Fibroblast of lung (primary cell): ENCODE data around the gene SEMA3E. TPM values are rescaled to one million over a fixed set of nuclear protein-coding genes. Genes with fewer than 3 reads are reported as not detected.

Experiments
- DNase-seq, 2 donors: peaks; one replicate each; pipeline versions ENCODE4 v3.0.0 to v3.0.0-alpha.2; 2010; ENCODE audit warnings: low read depth in 2 of 2
- H2AFZ ChIP-seq: 2 replicates; pipeline ENCODE4 v1.5.1; 2012; ENCODE audit warnings: low read length, control low read depth, inconsistent platforms
- H3K27ac ChIP-seq: 2 replicates; pipeline ENCODE4 v1.5.1; 2011; ENCODE audit warnings: low read length, control low read depth; ENCODE audit not compliant: insufficient read depth
- H3K27me3 ChIP-seq: 2 replicates; pipeline ENCODE4 v1.5.1; 2011; ENCODE audit warnings: mild to moderate bottlenecking, low read length; ENCODE audit not compliant: control insufficient read depth, insufficient read depth
- H3K36me3 ChIP-seq: 2 replicates; pipeline ENCODE4 v1.5.1; 2011; ENCODE audit warnings: low read length; ENCODE audit not compliant: control insufficient read depth, insufficient read depth
- H3K4me1 ChIP-seq: 2 replicates; pipeline ENCODE4 v1.5.1; 2011; ENCODE audit warnings: low read length; ENCODE audit not compliant: control insufficient read depth, insufficient read depth; ENCODE audit errors: extremely low read depth
- H3K4me2 ChIP-seq: 2 replicates; pipeline ENCODE4 v1.5.1; 2011; ENCODE audit warnings: low read length, control low read depth; ENCODE audit not compliant: insufficient read depth; ENCODE audit errors: extremely low read depth
- H3K4me3 ChIP-seq, 4 experiments: fragments of 200-600 bp in 1 of 4; sonication (generic) in 1 of 4; replicated peaks in 1 of 4; 2 replicates each; pipeline ENCODE4 v1.5.1; 2011 to 2016; ENCODE audit warnings: low read length in 4 of 4, low read depth in 3 of 4, mild to moderate bottlenecking in 3 of 4, control low read depth in 2 of 4, inconsistent platforms in 1 of 4, mixed read lengths in 1 of 4; ENCODE audit not compliant: insufficient read depth in 1 of 4; ENCODE audit errors: control extremely low read depth in 1 of 4
- H3K79me2 ChIP-seq: 2 replicates; pipeline ENCODE4 v1.5.1; 2012; ENCODE audit warnings: mild to moderate bottlenecking, low read length, inconsistent platforms; ENCODE audit not compliant: control insufficient read depth, insufficient read depth
- H3K9ac ChIP-seq: 2 replicates; pipeline ENCODE4 v1.5.1; 2011; ENCODE audit warnings: mild to moderate bottlenecking, low read length, control low read depth; ENCODE audit not compliant: insufficient read depth
- H3K9me3 ChIP-seq: 2 replicates; pipeline ENCODE4 v1.5.1; 2012; ENCODE audit warnings: low read depth, low read length; ENCODE audit not compliant: control insufficient read depth, insufficient read depth
- H4K20me1 ChIP-seq: 2 replicates; pipeline ENCODE4 v1.5.1; 2011; ENCODE audit warnings: low read length; ENCODE audit not compliant: control insufficient read depth, insufficient read depth; ENCODE audit errors: extremely low read depth
- EZH2 ChIP-seq: IDR thresholded peaks from 2 replicates; pipeline ENCODE4 v1.5.1; 2012; ENCODE audit warnings: low read length, control low read depth, mild to moderate bottlenecking; ENCODE audit errors: missing control alignments
- polyA plus RNA-seq, 2 donors: library from polyadenylated mRNA; depleted of rRNA in 1 of 2; stranded (reverse) in 1 of 2; unstranded in 1 of 2; fragments of >200 nt; gene quantifications; 2 replicates each; pipeline ENCODE4 v1.2.1, GENCODE V29; 2011 to 2012; ENCODE audit warnings: missing spikeins in 1 of 2
- total RNA-seq: library from RNA; depleted of rRNA; stranded (reverse); fragments of >200 nt; gene quantifications from 2 replicates; pipeline ENCODE4 v1.2.1, GENCODE V29; 2014
- TF ChIP-seq, protein P1 (sequence below), 2 donors: IDR thresholded peaks in 1 of 2; conservative IDR thresholded peaks in 1 of 2; 1 replicate in 1 of 2; 2 replicates in 1 of 2; pipeline ENCODE4 v1.5.1; 2011 to 2012; ENCODE audit warnings: low read length in 2 of 2, control low read depth in 1 of 2, inconsistent platforms in 1 of 2, low read depth in 1 of 2, mild to moderate bottlenecking in 1 of 2

The SEMA3E gene
- total and polyA plus RNA-seq, 2 donors (not counting 1 experiment from before 2014, with no cell fraction given): 1.1 to 2.0 TPM

DNA sequence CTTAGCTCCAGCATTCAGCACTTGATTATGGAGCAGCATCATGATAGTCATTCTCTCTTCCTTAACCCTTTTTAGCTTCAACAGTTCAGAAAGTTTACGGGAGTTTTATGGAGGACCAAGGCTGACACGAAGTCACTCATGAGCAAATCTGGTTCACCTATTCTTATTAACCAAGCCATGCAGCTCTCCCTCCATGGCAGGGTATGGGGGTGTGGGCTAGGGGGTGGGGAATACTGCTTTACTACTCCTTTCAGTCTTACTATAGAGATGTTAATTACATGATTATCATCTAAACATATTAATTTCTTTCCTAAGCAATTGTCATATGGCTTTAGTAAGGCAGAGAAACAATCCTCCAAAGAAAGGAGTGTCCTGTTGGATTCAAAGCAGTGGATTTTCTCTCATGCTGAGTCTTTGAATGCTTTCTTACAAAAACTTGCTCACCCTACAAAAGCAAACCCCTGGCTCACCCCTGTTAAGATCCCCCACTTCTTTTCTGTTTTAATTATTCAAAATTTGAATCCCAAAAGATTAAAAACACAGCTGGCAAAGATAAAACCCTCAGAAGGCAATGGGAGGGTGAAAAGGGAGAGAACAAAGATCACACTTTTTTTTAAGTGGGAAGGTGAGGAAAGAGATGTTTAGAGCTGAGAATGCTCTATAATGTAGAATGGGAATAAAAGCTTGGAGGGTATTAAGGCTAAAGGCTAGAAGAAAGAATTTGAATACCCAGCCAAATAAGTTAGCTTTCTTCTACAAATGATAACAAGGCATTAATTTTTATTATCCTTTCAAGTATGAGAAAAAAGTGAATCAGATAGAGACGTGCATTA lies 46.4 kb upstream of the SEMA3E start:
- Histone ChIP-seq H2AFZ (no peak overlapping the region), H3K27me3 (no peaks in the 10 kb centered on the region), H3K79me2 (no peaks in the 10 kb centered on the region), H3K4me3 (no peak overlapping the region), H3K27ac (no peak overlapping the region), H3K36me3 (no peaks in the 10 kb centered on the region), H3K4me2 (no peak overlapping the region), H3K4me1 (no peaks in the 10 kb centered on the region), H3K9ac (no peak overlapping the region), H4K20me1 (no peaks in the 10 kb centered on the region), H3K9me3 (no peaks in the 10 kb centered on the region)
- DNase-seq: no peak
- no peak for TF ChIP-seq EZH2
- TF ChIP-seq, protein P1, sequence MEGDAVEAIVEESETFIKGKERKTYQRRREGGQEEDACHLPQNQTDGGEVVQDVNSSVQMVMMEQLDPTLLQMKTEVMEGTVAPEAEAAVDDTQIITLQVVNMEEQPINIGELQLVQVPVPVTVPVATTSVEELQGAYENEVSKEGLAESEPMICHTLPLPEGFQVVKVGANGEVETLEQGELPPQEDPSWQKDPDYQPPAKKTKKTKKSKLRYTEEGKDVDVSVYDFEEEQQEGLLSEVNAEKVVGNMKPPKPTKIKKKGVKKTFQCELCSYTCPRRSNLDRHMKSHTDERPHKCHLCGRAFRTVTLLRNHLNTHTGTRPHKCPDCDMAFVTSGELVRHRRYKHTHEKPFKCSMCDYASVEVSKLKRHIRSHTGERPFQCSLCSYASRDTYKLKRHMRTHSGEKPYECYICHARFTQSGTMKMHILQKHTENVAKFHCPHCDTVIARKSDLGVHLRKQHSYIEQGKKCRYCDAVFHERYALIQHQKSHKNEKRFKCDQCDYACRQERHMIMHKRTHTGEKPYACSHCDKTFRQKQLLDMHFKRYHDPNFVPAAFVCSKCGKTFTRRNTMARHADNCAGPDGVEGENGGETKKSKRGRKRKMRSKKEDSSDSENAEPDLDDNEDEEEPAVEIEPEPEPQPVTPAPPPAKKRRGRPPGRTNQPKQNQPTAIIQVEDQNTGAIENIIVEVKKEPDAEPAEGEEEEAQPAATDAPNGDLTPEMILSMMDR (conservative IDR thresholded peaks at IDR 0.05 in 1 of 2, IDR thresholded peaks at IDR 0.05 in 1 of 2; ENCODE audit: low read depth in 1 of 2, low read length in 2 of 2): no peak

DNA sequence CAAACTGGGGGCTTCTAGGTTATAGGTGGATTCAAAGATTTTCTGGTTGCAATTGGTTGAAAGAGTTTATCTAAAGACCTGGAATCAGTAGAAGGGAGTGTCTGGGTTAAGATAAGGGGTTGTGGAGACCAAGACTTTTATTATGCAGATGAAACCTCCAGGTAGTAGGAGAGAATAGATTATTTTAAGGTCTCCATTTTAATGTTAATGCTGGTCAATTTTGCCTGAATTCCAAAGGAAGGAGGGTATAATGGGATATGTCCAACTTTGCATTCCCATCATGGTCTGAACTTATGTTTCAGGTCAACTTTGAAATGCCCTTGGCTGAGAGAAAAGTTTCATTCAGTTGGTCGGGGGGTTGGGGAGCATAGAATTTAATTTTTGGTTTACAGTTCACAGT lies 44.3 kb upstream of the SEMA3E start:
- H4K20me1 ChIP-seq: no peaks in the 10 kb centered on the region
- H3K27ac ChIP-seq: no peak overlapping the region
- no peak overlapping the region for H3K4me3 ChIP-seq
- H3K9ac ChIP-seq: no peak overlapping the region
- DNase-seq: no peak
- no peak overlapping the region for H2AFZ ChIP-seq
- no peaks in the 10 kb centered on the region for H3K9me3 ChIP-seq
- H3K4me1 ChIP-seq: no peaks in the 10 kb centered on the region
- no peaks in the 10 kb centered on the region for H3K79me2 ChIP-seq
- TF ChIP-seq EZH2: no peak
- TF ChIP-seq, protein P1 (conservative IDR thresholded peaks at IDR 0.05 in 1 of 2, IDR thresholded peaks at IDR 0.05 in 1 of 2; ENCODE audit: low read depth in 1 of 2, low read length in 2 of 2): no peak
- H3K27me3 ChIP-seq: no peaks in the 10 kb centered on the region
- no peak overlapping the region for H3K4me2 ChIP-seq
- no peaks in the 10 kb centered on the region for H3K36me3 ChIP-seq

GRCh38 chr7:83691095-83691494 lies 42.2 kb upstream of the SEMA3E start:
- no peaks in the 10 kb centered on the region for H3K4me1 ChIP-seq
- TF ChIP-seq EZH2: no peak
- TF ChIP-seq, protein P1 (conservative IDR thresholded peaks at IDR 0.05 in 1 of 2, IDR thresholded peaks at IDR 0.05 in 1 of 2; ENCODE audit: low read depth in 1 of 2, low read length in 2 of 2): no peak
- no peak for DNase-seq
- no peaks in the 10 kb centered on the region for H3K36me3 ChIP-seq
- no peaks in the 10 kb centered on the region for H3K27me3 ChIP-seq
- H3K4me2 ChIP-seq: no peak overlapping the region
- H3K4me3 ChIP-seq: no peak overlapping the region
- no peak overlapping the region for H3K9ac ChIP-seq
- H3K9me3 ChIP-seq: no peaks in the 10 kb centered on the region
- H4K20me1 ChIP-seq: no peaks in the 10 kb centered on the region
- no peak overlapping the region for H2AFZ ChIP-seq
- no peaks in the 10 kb centered on the region for H3K79me2 ChIP-seq
- H3K27ac ChIP-seq: no peak overlapping the region
